Thoracic aorta (tissue), 2 donors: ENCODE data around the gene ENPP6. TPM values are rescaled to one million over a fixed set of nuclear protein-coding genes. Genes with fewer than 3 reads are reported as not detected.

Source experiments
- ATAC-seq: fragments of 150-250 bp; one replicate; pipeline ENCODE4 v1.8.0; 2017; ENCODE audit warnings: low read depth; ENCODE audit not compliant: insufficient number of reproducible peaks, low FRiP score
- DNase-seq: peaks from one replicate; pipeline ENCODE4 v3.0.0-alpha.2; 2020; ENCODE audit warnings: low spot score
- H3K27ac ChIP-seq, 2 donors: fragments of 200-600 bp; sonication (generic); 1 replicate in 1 of 2; 2 replicates in 1 of 2; pipeline ENCODE4 v1.5.1; 2016; ENCODE audit warnings: mild to moderate bottlenecking in 2 of 2, moderate library complexity in 2 of 2
- H3K27me3 ChIP-seq: fragments of 200-600 bp; sonication (generic); replicated peaks from 2 replicates; pipeline ENCODE4 v1.6.0; 2016; ENCODE audit warnings: mild to moderate bottlenecking; ENCODE audit not compliant: insufficient read depth
- H3K36me3 ChIP-seq: fragments of 200-600 bp; sonication (generic); one replicate; pipeline ENCODE4 v1.5.1; 2016
- H3K4me1 ChIP-seq, 2 donors: fragments of 200-600 bp; sonication (generic); 1 replicate in 1 of 2; 2 replicates in 1 of 2; pipeline versions ENCODE4 v1.5.1 to v1.6.0; 2016; ENCODE audit warnings: low read depth in 2 of 2, mild to moderate bottlenecking in 1 of 2; ENCODE audit not compliant: control insufficient read depth in 1 of 2
- H3K4me3 ChIP-seq: fragments of 200-600 bp; sonication (generic); 2 replicates; pipeline ENCODE4 v1.5.1; 2016; ENCODE audit warnings: mild to moderate bottlenecking
- H3K9me3 ChIP-seq: fragments of 200-600 bp; sonication (generic); 2 replicates; pipeline ENCODE4 v1.5.1; 2016
- CTCF ChIP-seq: fragments of 200-600 bp; sonication (generic); IDR thresholded peaks from one replicate; pipeline ENCODE4 v1.5.1; 2019; ENCODE audit warnings: antibody characterized with exemption
- total RNA-seq, 2 donors: library from RNA; depleted of rRNA; stranded (reverse); fragments of >200 nt; gene quantifications; one replicate each; pipeline versions ENCODE4 v1.1.0 to v1.2.3, GENCODE V29; 2016

The ENPP6 gene
- total RNA-seq, 2 donors from 2014 or later, result 0.27 to 2.0 TPM

- DNase-seq (no peak), ATAC-seq (no peak)
- no peak overlapping the region for H3K4me3 ChIP-seq
- H3K9me3 ChIP-seq, result no peaks in the 10 kb centered on the region
- no peaks in the 10 kb centered on the region for H3K27me3 ChIP-seq
- no peak overlapping the region for H3K27ac ChIP-seq
- H3K4me1 ChIP-seq, result no peaks in the 10 kb centered on the region
- H3K36me3 ChIP-seq, result no peaks in the 10 kb centered on the region
- TF ChIP-seq CTCF, result no peak
These were observed 37.7 kb upstream of the ENPP6 start for GRCh38 chr4:184255361-184255760.

DNA sequence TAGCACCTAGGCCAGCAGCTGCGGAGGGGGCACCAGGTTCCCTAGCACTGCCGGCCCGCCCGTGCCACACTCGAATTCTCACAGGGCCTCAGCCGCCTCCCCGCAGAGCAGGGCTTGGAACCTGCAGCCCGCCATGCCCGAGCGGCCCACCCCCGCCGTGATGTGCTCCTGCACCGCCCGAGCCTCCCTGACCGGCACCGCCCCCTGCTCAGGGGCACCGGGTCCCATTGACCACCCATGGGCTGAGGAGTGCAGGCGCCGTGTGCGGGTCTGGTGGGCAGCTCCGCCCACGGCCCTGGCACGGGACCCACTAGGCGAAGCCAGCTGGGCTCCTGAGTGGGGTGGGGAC is 35.4 kb upstream of the ENPP6 start:
- H3K27me3 ChIP-seq, result no peaks in the 10 kb centered on the region
- DNase-seq (no peak), ATAC-seq (no peak)
- no peaks in the 10 kb centered on the region for H3K36me3 ChIP-seq
- no peak overlapping the region for H3K27ac ChIP-seq
- no peak overlapping the region for H3K4me3 ChIP-seq
- no peaks in the 10 kb centered on the region for H3K9me3 ChIP-seq
- no peaks in the 10 kb centered on the region for H3K4me1 ChIP-seq
- TF ChIP-seq CTCF, result no peak

DNA sequence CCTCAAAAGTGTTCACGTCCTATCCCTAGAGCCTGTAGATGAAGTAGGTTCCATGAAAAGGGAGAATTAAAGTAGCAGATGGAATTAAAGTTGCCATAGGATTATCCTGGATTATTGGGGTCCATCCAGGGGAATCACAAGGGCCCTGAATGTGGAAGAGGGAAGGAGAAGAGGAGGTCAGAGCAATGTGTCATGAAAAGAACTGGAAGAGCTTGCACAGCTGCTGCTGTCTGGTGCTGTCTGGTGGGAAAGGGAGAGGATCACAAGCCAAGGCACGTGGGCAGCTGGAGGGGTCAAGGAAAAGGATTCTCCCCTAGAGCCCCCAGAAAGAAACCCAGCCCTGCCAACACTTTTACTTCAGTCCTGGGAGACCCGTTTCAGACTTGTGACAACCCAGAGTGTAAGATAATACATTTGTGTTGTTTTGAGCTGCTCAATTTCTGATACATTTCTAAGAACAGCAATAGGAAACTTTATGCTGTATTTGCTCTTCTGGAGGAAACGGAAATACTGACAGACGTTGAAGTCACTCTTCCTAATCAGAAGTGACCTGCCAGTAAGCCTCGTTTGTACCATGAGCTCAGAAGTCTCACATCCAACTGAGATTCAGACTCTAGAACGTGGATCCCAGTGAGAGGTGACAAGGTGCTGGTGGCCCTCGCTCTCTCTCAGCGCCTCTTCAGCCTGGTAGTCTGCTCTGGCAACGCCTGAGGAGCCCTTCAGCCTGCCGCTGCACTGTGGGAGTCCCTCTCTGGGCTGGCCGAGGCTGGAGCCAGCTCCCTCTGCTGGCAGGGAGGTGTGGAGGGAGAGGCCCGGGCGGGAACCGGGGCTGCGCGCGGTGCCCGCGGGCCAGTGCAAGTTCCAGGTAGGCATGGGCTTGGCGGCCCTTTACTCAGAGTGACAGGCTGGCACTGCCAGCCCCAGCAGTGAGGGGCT is 34.7 kb upstream of the ENPP6 start:
- DNase-seq, result no peak
- H3K9me3 ChIP-seq, result no peaks in the 10 kb centered on the region
- no peak for ATAC-seq
- no peak overlapping the region for H3K27ac ChIP-seq
- no peak overlapping the region for H3K4me3 ChIP-seq
- no peaks in the 10 kb centered on the region for H3K36me3 ChIP-seq
- no peaks in the 10 kb centered on the region for H3K4me1 ChIP-seq
- H3K27me3 ChIP-seq, result no peaks in the 10 kb centered on the region
- TF ChIP-seq CTCF, result no peak

GRCh38 chr4:184251670-184251980 is 34.0 kb upstream of the ENPP6 start:
- H3K36me3 ChIP-seq, result no peaks in the 10 kb centered on the region
- H3K4me1 ChIP-seq, result no peaks in the 10 kb centered on the region
- no peak overlapping the region for H3K4me3 ChIP-seq
- DNase-seq, result no peak
- no peaks in the 10 kb centered on the region for H3K27me3 ChIP-seq
- ATAC-seq, result no peak
- no peak for TF ChIP-seq CTCF
- no peaks in the 10 kb centered on the region for H3K9me3 ChIP-seq
- H3K27ac ChIP-seq, result no peak overlapping the region

DNA sequence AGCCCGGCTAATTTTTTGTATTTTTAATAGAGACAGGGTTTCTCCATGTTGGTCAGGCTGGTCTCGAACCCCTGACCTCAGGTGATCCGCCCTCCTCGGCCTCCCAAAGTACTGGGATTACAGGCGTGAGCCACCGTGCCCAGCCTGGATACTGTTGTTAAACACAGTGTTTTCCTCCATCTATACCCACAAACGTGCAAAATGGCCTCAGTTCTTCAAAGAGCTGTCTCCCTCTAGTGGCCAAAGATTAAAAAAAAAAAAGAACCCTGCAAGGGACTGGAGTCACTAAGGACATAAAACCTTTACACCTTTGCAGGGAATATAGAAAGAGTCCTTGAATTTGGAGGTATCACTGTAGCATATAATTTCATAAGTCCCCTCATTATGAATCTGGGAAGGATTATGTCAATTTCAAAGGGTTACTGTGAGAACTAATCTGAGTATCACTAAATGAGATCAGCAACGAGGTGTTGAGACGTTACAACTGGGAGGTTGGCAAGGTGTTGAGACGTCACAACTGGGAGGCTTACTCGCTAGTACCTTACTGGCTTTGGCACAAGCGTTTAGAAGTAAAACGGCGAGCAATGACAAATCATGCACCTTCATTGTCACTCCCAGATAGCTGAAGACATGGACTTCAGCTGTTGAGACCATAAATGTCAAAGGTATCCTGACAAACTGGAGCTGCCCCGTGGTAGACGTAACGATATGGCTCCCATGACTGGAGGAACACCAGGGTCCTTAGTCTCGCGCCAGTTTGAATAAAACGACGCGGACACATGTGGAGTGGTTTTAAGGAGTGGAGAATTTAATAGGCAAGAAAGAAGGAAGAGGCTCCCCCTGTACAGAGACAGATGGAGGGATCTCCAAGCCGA is 33.4 kb upstream of the ENPP6 start:
- DNase-seq (no peak), ATAC-seq (no peak)
- TF ChIP-seq CTCF, result peak; percentile 25
- Histone ChIP-seq H3K27me3 (no peaks in the 10 kb centered on the region), H3K4me1 (no peaks in the 10 kb centered on the region), H3K36me3 (no peaks in the 10 kb centered on the region), H3K4me3 (no peak overlapping the region), H3K27ac (no peak overlapping the region), H3K9me3 (no peaks in the 10 kb centered on the region)
